Caco-2 (cell line): ENCODE results near the gene MAP3K7. TPM values are rescaled to one million over a fixed set of nuclear protein-coding genes. Genes with fewer than 3 reads are reported as not detected.

Experiments
- BruUV-seq: library from RNA; stranded (reverse); fragments of 400-500 nt; replicated peaks from 2 replicates; lab custom pipeline; 2021; lab: Mats Ljungman, UMichigan
- CTCF ChIA-PET: fragments of 300-600 bp; sonication (Branson Sonifier 250); formaldehyde crosslinking; loops from one replicate; lab custom pipeline; 2022; ENCODE audit warnings: antibody characterized with exemption; lab: Charles Lee
- POLR2A ChIA-PET: fragments of 300-600 bp; sonication (Branson Sonifier 250); formaldehyde crosslinking; loops from one replicate; lab custom pipeline; 2022; ENCODE audit warnings: antibody characterized with exemption; lab: Charles Lee
- DNase-seq, 2 experiments: peaks; one replicate each; pipeline versions ENCODE4 v3.0.0 to v3.0.0-alpha.2; 2020 to 2022
- H3K27me3 ChIP-seq: replicated peaks from 2 replicates; pipeline ENCODE4 v1.6.0; 2011; ENCODE audit warnings: low read length; ENCODE audit not compliant: control insufficient read depth, insufficient read depth
- H3K36me3 ChIP-seq: 2 replicates; pipeline ENCODE4 v1.5.1; 2011; ENCODE audit warnings: low read length; ENCODE audit not compliant: control insufficient read depth, insufficient read depth
- H3K4me1 ChIP-seq: fragments of 250-450 bp; sonication (Bioruptor Pico); 2 replicates; pipeline ENCODE4 v1.5.1; 2020; ENCODE audit warnings: mild to moderate bottlenecking
- H3K4me3 ChIP-seq: 2 replicates; pipeline ENCODE4 v1.5.1; 2011; ENCODE audit warnings: low read depth, mild to moderate bottlenecking, control low read depth, low read length
- H3K9me3 ChIP-seq: fragments of 250-450 bp; sonication (Bioruptor Pico); 2 replicates; pipeline ENCODE4 v1.5.1; 2020; ENCODE audit warnings: mild to moderate bottlenecking, moderate library complexity
- H3K27ac Mint-ChIP-seq: one replicate; pipeline ENCODE4 v1.8.0; 2022; ENCODE audit warnings: mixed read lengths; ENCODE audit not compliant: unreplicated experiment
- H3K27me3 Mint-ChIP-seq: one replicate; pipeline ENCODE4 v1.8.0; 2022; ENCODE audit warnings: mixed read lengths; ENCODE audit not compliant: insufficient read depth, unreplicated experiment
- H3K36me3 Mint-ChIP-seq: one replicate; pipeline ENCODE4 v1.8.0; 2022; ENCODE audit warnings: mild to moderate bottlenecking, mixed read lengths; ENCODE audit not compliant: insufficient read depth, unreplicated experiment
- H3K4me1 Mint-ChIP-seq: one replicate; pipeline ENCODE4 v1.8.0; 2022; ENCODE audit warnings: low read depth, mixed read lengths; ENCODE audit not compliant: unreplicated experiment
- H3K4me3 Mint-ChIP-seq: one replicate; pipeline ENCODE4 v1.8.0; 2022; ENCODE audit warnings: mild to moderate bottlenecking, moderate library complexity, mixed read lengths; ENCODE audit not compliant: unreplicated experiment
- H3K9me3 Mint-ChIP-seq: one replicate; pipeline ENCODE4 v1.8.0; 2022; ENCODE audit warnings: mixed read lengths; ENCODE audit not compliant: unreplicated experiment
- intact Hi-C: fragments of 100-400 bp; cut with micrococcal nuclease; formaldehyde crosslinking; loops from one replicate; pipeline ENCODE4 v1.10.0; 2022; ENCODE audit not compliant: unreplicated experiment
- total RNA-seq: library from RNA; stranded (reverse); gene quantifications from 2 replicates; pipeline ENCODE4 v1.2.3, GENCODE V29; 2022
- TF ChIP-seq, protein P1 (sequence below), 2 experiments: fragments of 200-600 bp in 1 of 2; IDR thresholded peaks; 1 replicate in 1 of 2; 2 replicates in 1 of 2; pipeline versions ENCODE4 v1.5.1 to v1.8.0; 2011 to 2022; ENCODE audit warnings: antibody characterized with exemption in 1 of 2, control low read depth in 1 of 2, inconsistent platforms in 1 of 2, low read depth in 1 of 2, low read length in 1 of 2, mild to moderate bottlenecking in 1 of 2, moderate library complexity in 1 of 2; ENCODE audit not compliant: insufficient read depth in 1 of 2, severe bottlenecking in 1 of 2, unreplicated experiment in 1 of 2

MAP3K7 gene
- total RNA-seq, 1 experiment from 2014 or later = 27.7 TPM

DNA sequence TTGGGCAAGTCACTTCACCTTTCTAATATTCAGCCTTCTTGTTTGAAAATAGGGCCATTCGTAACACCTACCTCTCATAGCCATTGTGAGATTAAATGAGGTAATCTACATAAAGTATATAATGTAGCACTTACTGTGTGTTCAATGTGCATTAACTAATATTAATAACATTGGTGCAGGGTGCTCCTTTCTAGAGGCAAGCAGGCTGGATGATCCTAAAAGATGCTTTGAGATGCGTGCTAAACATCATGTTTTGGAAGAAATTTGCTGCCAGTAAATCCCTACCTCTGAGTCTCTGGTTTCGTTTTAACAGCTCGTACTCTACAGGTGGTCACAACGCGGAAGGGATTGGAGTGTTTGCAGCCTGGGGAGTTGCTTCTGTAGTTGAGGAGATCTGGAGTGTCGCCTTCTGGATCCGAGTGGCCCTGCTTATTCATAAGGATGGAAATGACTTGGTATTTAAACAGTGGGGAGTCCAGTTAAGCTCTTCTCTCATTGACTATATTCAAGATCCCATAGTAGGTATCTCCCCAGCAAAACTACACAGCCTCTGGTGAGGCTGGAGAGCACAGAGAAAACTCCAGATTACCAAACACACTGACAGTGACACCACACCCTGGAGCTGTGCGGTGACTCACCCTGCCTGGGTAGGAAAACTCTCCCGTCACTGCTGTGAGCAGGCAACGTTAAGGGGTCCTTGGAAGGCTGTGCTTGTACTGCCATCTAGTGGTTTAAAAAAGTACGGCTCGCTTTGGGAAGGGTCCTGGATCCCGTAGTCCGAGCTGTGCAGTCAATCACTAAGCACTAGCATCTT is 107.9 kb downstream of the MAP3K7 start:
- H3K36me3 Mint-ChIP-seq = no peaks in the 10 kb centered on the region
- H3K4me1 ChIP-seq = no peaks in the 10 kb centered on the region
- TF ChIP-seq, protein P1, sequence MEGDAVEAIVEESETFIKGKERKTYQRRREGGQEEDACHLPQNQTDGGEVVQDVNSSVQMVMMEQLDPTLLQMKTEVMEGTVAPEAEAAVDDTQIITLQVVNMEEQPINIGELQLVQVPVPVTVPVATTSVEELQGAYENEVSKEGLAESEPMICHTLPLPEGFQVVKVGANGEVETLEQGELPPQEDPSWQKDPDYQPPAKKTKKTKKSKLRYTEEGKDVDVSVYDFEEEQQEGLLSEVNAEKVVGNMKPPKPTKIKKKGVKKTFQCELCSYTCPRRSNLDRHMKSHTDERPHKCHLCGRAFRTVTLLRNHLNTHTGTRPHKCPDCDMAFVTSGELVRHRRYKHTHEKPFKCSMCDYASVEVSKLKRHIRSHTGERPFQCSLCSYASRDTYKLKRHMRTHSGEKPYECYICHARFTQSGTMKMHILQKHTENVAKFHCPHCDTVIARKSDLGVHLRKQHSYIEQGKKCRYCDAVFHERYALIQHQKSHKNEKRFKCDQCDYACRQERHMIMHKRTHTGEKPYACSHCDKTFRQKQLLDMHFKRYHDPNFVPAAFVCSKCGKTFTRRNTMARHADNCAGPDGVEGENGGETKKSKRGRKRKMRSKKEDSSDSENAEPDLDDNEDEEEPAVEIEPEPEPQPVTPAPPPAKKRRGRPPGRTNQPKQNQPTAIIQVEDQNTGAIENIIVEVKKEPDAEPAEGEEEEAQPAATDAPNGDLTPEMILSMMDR (IDR thresholded peaks at IDR 0.05; ENCODE audit: insufficient read depth in 1 of 2, low read depth in 1 of 2, low read length in 1 of 2, severe bottlenecking in 1 of 2, unreplicated experiment in 1 of 2) = peak; percentile 74 to 88
- CTCF ChIA-PET = interaction anchor here (0.6 to 2.0 kb wide), 9 partner anchors 86 to 539 kb away, joined by 3 to 43 read pairs (median 4); no protein-coding TSS in a partner anchor
- H3K9me3 Mint-ChIP-seq = no peaks in the 10 kb centered on the region
- H3K4me3 Mint-ChIP-seq = no peak overlapping the region
- no peaks in the 10 kb centered on the region for H3K9me3 ChIP-seq
- H3K4me1 Mint-ChIP-seq = peaks cover 7% of the 10 kb centered on the region
- no TSS peak for BruUV-seq
- no peaks in the 10 kb centered on the region for H3K36me3 ChIP-seq
- POLR2A ChIA-PET = interaction anchor here (0.5 kb wide), 1 partner anchor 19 kb away, joined by 3 read pairs; no protein-coding TSS in a partner anchor
- H3K27me3 ChIP-seq = no peaks in the 10 kb centered on the region
- no peak overlapping the region for H3K4me3 ChIP-seq
- no peaks in the 10 kb centered on the region for H3K27me3 Mint-ChIP-seq
- intact Hi-C loops = loop anchor here (1.0 to 10.0 kb wide), 5 partner anchors 86 to 539 kb away; no protein-coding TSS in a partner anchor
- H3K27ac Mint-ChIP-seq = peak overlapping the region; percentile 10
- peak; percentile 88 for DNase-seq

DNA sequence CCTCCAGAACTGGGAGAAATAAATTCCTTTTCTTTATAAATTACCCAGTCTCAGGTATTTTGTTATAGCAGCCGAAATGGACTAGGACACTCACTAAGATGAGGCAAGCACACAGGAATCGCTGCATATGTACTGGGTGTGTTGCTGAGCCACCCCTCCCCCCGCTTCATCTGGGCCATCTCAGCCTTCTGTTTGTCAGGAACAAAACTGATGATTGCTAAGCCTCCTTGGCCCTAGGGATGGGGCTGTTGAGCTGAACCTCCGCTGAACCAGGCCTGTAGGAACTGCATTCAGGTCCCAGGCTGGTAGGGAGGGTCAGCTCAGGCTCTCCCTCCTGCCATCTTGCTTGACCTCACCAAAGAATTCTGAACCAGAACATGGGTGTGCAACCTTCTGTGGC is 108.6 kb downstream of the MAP3K7 start:
- no peaks in the 10 kb centered on the region for H3K9me3 ChIP-seq
- Mint-ChIP-seq H3K27ac (no peak overlapping the region), H3K9me3 (no peaks in the 10 kb centered on the region), H3K4me3 (no peak overlapping the region), H3K4me1 (peaks cover 7% of the 10 kb centered on the region), H3K27me3 (no peaks in the 10 kb centered on the region), H3K36me3 (no peaks in the 10 kb centered on the region)
- CTCF ChIA-PET = interaction anchor here (1.5 to 2.0 kb wide), 2 partner anchors 183 to 538 kb away, joined by 6 to 43 read pairs; no protein-coding TSS in a partner anchor
- no peaks in the 10 kb centered on the region for H3K27me3 ChIP-seq
- H3K4me1 ChIP-seq = no peaks in the 10 kb centered on the region
- no TSS peak for BruUV-seq
- DNase-seq = no peak
- POLR2A ChIA-PET = no interaction called here
- H3K36me3 ChIP-seq = no peaks in the 10 kb centered on the region
- no peak overlapping the region for H3K4me3 ChIP-seq
- intact Hi-C loops = loop anchor here (10.0 kb wide), 1 partner anchor 393 kb away; no protein-coding TSS in a partner anchor
- TF ChIP-seq, protein P1 (IDR thresholded peaks at IDR 0.05; ENCODE audit: insufficient read depth in 1 of 2, low read depth in 1 of 2, low read length in 1 of 2, severe bottlenecking in 1 of 2, unreplicated experiment in 1 of 2) = no peak

DNA sequence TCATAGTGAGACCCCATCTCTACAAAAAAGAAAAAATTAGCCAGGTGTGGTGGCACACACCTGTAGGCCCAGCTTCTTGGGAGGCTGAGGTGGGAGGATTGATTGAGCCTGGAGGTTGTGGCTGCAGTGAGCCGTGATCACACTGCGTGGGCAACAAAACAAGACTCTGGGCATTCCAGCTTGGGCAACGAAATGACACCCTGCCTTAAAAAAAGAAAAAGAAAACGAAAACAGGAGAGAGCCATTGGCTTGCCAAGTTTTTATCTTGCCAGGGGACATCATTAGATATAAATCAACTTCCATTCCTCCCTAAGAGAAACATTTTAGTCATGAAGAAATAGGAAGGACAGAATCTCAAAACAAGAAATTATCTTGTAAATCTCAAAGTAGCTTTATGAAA is 109.5 kb downstream of the MAP3K7 start:
- Mint-ChIP-seq H3K4me3 (no peak overlapping the region), H3K9me3 (no peaks in the 10 kb centered on the region), H3K27ac (no peak overlapping the region), H3K36me3 (no peaks in the 10 kb centered on the region), H3K27me3 (no peaks in the 10 kb centered on the region), H3K4me1 (peaks cover 7% of the 10 kb centered on the region)
- no TSS peak for BruUV-seq
- Histone ChIP-seq H3K27me3 (no peaks in the 10 kb centered on the region; the same call in 1 of the 2 replicates), H3K4me1 (no peaks in the 10 kb centered on the region), H3K9me3 (no peaks in the 10 kb centered on the region), H3K36me3 (no peaks in the 10 kb centered on the region), H3K4me3 (no peak overlapping the region)
- POLR2A ChIA-PET = no interaction called here
- intact Hi-C loops = loop anchor here (10.0 kb wide), 1 partner anchor 393 kb away; no protein-coding TSS in a partner anchor
- no peak for DNase-seq
- TF ChIP-seq, protein P1 (IDR thresholded peaks at IDR 0.05; ENCODE audit: insufficient read depth in 1 of 2, low read depth in 1 of 2, low read length in 1 of 2, severe bottlenecking in 1 of 2, unreplicated experiment in 1 of 2) = no peak
- CTCF ChIA-PET = interaction anchor here (0.7 kb wide), 1 partner anchor 192 kb away, joined by 5 read pairs; no protein-coding TSS in a partner anchor
